Superior temporal gyrus (tissue), 1 donor: Measurements from ENCODE around the gene PCDH15.
"Not testable (repeated sequence)": the region's sequence is repeated elsewhere in the genome, so short reads cannot be mapped to it uniquely, and the experiment has no call there.

Source experiments
- DNase-seq: peaks from one replicate; pipeline ENCODE4 v3.0.0-alpha.2; 2016; ENCODE audit errors: extremely low spot score

The PCDH15 gene

DNA sequence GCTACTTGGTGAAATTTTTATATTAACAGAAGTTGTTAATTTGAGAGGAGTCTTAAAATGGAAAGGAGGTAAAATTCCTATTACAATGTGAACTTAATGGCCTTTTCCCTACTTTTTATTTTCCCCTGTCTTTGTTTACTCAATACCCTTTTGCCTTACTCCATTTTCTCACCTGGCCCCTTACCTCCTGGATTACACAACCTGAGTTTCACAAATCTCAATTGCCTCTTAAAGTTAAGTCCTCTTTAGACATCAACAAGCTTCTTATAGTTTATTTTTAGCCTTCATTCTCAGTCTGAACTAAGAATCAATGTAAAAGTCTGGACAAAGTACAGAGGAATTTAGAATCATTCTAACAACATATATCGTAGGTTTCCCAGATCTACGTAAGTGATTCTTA is 247.0 kb downstream of the PCDH15 start:
- DNase-seq, result no peak

DNA sequence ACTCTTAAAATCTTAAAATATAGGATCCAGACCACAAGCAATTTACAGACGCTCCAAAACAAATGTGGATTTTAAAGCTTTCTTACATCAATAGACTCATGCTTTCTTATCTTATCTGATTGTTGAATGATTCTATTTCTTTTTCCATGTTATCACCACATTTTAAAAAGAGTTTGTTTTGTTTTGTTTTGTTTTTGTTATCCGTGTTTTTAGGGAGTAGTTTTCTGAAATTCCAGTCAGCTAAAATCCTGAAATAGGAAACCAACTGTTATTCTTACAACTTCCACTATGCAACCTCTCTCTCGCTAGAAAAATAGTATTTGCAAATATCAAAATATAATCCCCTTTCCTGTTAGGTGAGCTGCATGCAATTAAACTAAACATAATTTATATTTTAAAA is 251.0 kb downstream of the PCDH15 start:
- DNase-seq, result no peak

DNA sequence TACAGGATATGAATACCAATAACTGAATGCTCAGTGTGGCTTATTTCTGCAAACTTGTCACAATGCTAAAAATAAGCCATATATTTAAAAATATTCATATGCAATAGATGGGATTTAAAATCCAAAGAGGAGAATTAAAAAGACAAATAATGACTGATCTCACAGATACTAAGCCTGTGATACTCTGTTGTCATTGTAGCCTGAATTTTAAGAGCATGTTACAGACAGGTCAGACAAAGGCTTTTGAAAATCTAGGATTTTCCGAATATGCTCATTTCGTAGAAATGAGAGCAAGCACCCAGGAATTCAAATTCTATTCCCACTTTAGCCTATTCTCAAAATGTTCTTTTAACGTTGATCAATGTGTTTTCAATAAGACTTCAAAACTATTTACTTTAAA is 269.7 kb downstream of the PCDH15 start:
- DNase-seq, result no peak

DNA sequence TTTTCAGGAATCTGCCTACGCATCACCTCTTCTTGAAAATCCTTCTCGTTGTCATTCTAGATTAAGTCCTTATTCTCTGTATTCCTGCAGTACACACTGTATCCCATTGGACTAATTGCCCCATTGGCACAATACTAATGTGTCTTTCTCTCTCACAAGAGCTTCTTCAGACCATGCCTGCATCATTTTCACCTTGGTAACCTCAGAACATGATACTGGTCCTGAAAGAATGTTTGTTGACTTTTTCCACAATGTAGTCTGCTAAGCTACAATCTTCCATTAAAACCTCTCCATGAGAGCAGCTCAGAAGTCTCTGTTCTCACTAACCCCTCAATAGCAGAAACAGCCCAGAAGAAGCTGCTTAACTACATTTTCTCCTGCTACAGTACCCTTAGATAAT is 270.7 kb downstream of the PCDH15 start:
- no peak for DNase-seq

DNA sequence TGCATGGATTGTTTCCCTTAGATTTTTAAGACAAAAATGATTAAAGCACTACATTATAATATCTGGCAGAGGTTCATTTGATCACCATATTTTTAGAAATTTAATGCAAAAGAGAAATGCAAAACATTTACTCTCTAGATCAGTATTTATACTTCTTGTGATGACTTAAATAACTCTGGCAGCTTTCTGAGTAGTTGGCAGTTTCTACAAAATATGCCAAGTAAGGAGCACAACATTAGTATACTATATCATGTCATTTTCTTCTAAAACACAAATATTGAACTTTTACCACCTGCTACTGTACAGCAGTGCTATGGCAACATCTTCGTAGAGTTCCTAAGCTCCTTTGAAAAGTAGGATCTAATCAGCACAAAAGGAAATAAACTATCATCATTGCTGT is 275.2 kb downstream of the PCDH15 start:
- DNase-seq, result no peak

DNA sequence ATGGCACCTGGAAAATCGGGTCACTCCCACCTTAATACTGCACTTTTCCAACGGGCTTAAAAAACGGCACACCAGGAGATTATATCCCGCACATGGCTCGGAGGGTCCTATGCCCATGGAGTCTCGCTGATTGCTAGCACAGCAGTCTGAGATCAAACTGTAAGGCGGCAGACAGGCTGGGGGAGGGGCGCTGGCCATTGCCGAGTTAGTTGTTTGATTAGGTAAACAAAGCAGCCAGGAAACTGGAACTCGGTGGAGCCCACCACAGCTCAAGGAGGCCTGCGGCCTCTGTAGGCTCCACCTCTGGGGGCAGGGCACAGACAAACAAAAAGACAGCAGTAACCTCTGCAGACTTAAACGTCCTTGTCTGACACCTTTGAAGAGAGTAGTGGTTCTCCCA is 285.8 kb downstream of the PCDH15 start:
- DNase-seq, result not testable (repeated sequence)

DNA sequence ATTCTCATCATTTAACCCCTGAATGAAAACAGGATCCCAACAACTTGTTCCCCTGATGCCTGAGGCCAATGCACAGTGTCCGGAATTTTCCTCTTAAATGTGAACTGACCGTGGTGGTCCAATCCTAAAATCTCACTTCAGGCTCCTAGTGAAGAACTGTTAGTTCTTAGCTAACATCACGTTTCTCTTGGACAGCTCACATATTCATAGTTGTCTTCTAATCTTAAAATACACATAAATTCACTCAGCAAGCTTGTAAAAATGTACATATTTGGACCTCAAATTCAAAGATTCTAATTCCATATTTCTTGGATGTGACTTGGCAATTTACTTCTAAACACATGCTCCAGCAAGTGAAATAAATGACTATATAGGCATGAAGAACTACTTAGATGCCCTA is 297.2 kb downstream of the PCDH15 start:
- DNase-seq, result no peak

DNA sequence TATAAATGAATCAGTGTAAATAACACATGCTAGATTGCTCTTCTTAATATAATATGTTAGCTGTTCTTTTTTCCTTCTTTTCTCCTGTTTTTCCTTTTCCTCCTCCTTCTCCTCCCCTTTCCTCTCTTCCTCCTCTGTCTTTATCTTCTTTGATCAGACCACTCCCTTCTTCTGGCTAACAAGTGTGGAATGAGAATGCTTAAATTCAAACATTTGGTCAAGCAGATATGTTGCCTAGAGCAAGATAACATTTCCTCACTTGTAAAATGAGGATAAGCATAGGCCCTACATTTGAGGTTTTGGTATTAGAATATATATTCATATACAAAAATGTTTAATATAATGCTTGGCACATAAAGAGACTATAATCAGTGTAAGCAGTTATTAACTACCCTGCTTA is 299.1 kb downstream of the PCDH15 start:
- no peak for DNase-seq

DNA sequence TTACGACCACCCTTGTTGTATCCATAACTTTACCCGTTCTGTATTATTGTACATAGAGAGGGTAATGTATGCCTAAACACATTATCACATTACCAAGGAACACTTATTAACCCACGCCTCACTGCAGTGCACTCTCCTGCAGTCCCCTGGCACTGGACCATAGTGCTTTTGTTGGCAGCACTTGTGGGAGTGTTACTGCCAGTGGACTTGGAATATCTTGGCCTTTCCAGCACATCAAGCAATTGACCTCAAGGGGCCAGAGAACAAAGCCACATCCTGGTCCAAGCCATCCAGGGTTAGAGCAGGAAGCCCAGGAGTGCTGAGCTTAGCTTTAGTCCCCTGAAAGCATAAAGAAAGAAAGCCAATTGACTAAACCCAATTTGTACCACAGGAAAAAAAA is 304.2 kb downstream of the PCDH15 start:
- no peak for DNase-seq

DNA sequence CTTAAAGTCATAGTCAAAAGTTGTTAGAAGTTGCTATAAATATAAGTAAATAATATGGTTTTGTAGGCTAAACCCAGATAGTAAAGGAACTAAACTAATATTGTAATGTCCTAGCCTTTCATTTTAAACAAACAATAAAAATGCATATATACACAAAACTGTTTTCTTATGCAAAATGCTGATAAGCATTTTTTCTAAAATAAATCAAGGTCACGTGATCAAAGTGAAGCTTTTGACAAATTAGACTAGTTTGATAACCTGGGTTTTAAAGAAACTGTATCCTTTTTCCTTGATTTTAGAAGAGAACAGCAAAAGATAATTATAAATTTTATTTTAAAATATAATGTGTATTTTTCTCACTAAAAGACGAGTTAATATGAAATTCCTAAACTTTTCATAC is 313.3 kb downstream of the PCDH15 start:
- no peak for DNase-seq

DNA sequence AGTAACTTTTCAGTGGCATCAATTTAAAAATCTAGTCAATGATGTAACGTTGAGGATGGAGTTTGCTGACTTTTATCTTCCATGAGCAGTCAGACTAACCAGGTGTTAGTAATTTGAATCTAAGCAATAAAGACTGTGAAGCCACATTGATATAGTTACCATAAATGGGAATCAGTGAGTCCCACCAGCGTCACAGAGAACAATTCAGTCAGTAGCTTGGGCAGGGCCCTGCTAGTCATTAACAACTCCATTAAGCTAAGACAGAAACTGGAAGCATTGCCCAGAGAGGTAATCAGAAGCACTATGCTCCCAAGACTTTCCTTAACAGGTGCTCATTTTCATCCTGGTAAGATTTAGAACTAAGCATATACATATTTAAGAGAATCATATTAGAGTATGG is 315.1 kb downstream of the PCDH15 start:
- DNase-seq, result no peak

DNA sequence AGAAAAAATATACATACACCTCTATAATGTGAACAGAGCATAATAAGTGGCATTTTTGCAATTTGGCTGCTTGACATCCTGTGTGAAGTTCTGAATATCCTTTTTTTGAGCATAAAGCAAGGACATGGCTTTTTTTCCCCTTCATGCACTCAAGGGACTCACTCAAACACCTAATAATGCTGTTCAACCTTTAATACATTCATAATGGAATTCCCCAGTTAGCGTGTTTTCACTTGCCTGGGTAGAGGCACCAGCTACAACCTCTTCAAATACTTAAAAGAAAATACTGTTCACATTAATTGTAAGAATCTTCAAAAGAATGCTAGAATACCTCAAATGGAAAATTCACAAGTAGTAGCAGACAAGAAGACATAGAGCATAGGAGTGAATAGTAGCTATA is 316.8 kb downstream of the PCDH15 start:
- DNase-seq, result no peak

DNA sequence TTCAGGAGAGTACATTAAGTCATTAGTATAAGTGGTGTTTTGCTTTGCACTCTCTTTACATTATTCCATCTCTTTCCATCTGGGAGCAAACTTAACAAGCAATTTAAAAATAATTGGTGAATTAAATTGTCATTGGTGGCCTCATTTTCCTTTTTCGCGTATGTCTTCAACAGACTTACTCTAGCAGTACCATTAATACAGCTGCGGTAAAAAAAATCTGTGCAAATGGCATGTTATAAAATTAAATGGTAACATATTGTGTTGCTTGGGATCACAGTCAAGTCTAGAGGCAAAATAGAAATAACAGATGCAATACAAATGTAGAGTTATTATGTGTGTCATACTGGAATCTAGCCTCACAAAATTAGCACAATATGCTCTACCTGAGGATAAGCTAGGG is 322.4 kb downstream of the PCDH15 start:
- DNase-seq, result no peak

DNA sequence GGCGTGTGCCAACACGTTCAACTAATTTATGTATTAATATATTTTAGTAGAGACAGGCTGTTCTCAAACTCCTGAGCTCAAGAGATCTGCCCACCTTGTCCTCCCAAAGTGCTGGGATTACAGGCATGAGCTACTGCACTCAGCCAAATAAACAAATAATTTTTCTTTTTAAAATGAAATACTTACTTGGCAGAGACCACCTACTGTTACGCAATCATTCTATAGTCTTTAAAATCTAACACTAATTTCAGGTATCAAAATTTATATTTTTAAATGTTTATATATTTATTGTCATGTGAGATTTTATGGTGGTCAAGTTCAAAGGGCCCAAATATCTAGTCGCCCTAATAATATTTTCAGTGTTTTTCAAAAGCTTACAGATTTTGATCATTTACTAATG is 323.3 kb downstream of the PCDH15 start:
- no peak for DNase-seq

DNA sequence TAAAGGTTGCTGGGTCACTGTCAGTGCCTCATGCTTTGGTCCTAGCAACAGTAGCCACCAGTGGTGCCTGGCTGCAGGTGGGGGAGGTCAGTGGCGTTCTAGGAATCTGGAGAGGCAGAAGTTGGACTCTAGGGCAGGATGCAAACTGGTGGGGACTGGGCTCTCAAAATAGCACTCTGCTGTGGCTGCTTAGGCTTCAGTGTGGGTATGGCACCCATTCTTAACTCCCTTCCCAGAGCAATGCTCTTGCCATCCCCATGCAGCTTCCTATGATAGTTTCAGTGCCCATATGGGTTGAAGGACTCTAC is 330.8 kb downstream of the PCDH15 start:
- DNase-seq, result no peak

DNA sequence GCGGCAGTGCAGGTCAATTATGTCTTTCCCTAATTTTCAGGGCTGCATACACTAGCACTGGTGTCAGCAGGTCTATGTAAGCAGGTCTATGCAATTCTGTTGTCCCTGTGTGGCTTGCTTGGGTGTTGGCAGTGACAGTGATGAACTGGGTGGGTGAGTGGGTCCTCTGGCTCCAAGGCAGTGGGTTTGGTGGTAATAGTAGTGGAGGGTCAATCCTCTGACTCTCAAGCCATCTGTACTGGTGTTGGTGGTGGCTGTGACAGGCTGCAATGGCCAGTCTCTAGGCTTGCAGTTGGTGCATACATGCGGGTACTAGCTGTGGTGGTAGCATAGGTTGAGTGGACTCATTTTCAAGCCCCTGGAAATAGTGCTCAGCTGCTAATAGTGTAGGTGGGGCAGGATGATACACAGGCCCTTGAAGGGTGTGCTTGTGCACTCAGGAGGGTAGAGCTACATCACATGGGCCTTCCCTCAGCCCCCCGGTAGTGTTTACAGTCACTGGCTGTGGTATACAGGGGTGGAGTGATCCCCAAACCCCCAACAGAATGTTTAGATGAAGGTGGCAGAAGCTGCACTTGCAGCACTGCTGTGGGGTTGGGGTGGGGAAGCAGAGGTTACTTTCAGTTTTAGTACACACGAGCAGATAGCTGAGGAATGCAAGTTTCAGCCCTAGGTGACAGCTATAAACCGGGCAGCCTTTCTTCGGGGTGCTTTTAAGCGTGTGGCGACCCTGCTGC is 331.3 kb downstream of the PCDH15 start:
- no peak for DNase-seq

DNA sequence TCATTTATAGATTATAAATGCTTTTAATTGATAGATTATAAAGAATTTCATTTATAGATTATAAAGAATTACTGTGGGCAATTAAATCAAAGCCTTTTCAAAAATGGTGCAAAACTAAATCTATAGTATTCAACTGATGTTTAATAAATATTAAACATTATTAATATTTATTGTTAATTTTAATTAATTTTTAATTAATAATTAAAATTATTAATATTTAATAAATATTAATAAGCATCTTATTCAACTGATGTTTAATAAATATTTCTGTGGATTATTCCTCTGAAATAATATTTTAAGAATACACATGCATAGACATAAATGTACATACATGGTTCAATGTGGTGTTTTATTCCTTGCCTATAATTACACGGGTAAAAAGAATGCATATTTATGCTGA is 346.8 kb downstream of the PCDH15 start:
- no peak for DNase-seq

DNA sequence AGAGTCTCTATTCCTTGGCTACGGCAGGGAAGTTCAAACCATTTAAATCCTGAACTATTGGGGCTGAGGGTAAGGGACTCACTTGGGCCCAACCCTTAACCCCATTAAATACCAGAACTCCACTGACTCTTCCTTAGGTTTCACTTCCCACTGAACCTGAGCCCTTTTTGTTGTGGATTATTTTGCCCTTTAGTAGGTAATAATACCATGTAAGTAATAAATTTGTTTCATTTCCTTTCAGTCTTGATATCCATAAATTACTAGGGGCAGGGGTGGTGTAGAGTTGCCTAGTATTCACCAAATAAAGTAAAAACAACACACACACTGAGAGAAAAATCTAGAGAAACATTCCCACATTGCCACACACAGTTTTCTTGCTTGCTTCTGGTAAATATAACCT is 352.0 kb downstream of the PCDH15 start:
- DNase-seq, result no peak

DNA sequence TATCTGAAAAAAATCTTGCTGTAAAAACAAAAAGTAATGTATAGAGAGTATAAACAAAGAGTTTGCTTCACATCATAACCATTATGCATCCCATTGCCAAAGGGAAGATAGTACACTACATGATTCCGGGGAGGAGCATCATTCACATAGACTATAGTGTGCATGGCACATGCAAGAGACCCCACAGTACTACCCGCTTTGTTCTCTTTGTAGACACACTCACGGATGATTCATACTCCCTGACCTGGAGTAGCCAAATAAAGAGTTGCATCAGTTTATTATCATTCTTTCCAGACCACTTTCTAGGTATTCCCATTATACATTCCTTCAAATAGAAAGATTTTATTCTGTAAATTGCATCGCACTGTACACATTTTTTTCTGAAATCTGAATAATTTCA is 356.9 kb downstream of the PCDH15 start:
- DNase-seq, result no peak

DNA sequence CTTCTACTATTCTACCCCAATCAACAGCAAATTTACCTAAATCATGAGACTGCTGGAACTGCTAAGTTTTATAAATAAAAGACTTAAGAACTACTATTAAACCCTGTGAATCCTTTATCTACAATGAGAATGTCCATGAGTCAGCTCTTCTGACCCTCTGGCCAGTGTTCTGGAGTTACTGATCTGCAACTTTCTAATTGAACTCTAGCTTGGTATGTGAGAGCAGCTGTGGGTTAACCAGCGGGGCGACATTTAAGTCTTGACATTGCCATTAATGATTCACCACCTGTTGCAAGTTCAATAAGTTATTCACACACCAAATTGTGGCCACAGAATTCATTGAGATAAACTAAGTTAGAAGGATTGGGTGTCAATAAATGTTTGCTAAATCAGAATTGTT is 359.8 kb downstream of the PCDH15 start:
- DNase-seq, result no peak

DNA sequence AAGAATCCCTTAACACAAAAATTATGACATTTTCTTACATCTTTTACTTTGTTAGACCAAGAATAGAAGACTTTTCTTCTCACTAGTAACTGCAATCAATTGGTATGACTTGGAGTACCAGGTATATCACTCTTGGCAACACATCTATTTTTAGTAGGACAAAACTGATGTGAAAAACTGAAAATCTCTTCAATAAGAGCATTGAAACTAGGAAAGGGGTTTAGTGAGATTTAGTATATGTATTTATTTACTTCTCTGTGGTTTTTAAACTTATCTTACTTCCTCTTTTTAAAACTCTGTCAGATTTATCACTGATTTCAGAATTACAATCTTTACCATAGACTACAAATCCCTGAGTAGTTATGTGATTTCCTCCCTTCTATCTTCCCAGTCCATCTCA is 366.2 kb downstream of the PCDH15 start:
- DNase-seq, result no peak

DNA sequence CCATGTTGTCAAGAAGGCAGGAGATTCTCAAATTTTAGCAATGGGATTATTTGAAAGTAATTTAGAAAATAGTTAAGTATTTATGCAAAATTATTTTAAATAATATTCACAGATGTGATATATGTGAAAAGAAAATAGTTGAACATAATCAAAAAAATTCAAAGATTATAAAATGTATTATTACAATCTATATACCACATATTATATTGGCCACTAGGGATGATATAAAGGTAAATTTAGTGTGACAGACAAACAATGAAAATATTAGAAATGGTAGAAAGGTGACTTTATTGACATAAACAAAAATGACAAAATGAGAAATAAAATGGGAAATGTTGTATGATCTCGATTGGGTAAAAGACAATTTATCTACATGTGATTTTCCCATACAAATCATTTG is 385.5 kb downstream of the PCDH15 start:
- no peak for DNase-seq

DNA sequence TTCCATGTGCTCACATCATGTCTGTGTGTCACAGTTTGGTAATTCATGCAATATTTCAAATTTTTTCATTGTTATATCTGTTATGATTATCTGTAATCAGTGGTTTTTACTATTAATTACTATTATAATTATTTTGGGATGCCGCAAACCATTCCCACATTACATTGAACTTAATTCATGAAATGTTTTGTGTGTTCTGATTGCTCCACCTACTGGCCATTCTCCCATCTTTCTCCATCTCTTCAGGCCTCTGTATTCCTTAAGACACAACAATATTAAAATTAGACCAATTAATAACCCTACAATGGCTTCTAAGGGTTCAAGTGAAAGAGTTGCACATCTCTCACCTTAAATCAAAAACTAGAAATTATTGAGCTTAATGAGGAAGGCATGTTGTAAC is 398.5 kb downstream of the PCDH15 start:
- DNase-seq, result peak; percentile 75

DNA sequence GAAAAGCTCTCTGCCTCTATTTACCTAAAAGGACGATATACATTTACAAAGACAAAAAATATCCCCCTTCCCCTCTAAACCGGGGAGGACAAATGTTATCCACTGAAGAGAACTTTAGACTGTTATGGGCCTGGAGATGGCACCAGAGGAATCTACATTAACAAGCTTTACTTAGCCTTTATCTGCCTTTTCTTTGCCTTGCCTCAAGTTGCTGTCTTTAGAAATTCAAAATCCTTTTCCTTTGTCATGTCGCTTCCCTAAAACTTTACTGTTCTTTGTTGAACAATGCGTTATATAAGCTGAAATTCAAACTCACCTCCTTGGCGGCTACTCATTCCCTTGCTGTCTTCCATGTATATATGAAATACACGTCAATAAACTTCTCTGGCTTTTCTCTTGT is 405.0 kb downstream of the PCDH15 start:
- no peak for DNase-seq

DNA sequence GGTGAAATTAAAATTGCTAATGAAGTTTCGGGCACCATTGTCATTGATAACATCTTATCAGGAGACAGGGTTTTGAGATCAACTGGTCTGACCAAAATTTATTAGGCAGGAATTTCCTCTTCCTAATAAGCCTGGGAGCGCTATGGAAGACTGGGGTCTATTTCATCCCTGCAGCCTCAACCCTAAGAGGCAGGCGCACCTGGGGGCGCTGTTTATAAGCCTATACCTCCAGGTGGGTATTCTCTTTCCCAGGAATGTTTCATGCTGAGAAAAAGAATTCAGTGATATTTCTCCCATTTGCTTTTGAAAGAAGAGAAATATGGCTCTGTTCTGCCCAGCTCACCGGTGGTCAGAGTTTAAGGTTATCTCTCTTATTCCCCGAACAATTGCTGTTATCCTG is 406.4 kb downstream of the PCDH15 start:
- not testable (repeated sequence) for DNase-seq
